Activated naive CD4-positive, alpha-beta T cell treated with anti-CD3 and anti-CD28 coated beads, Interleukin-2, amount 50 U/mL, for 72 hours (primary cell): ENCODE data around the gene ATG4C. TPM values are rescaled to one million over a fixed set of nuclear protein-coding genes. Genes with fewer than 3 reads are reported as not detected.
"Not testable (repeated sequence)": the region's sequence is repeated elsewhere in the genome, so short reads cannot be mapped to it uniquely, and the experiment has no call there.

Experiments
- ATAC-seq, 2 donors: fragments of 150-1000 bp; cut with Tn5 transposase; 2 replicates each; pipeline ENCODE4 v1.10.0; 2021; ENCODE audit warnings: mild to moderate bottlenecking in 2 of 2, moderate library complexity in 2 of 2
- DNase-seq, 2 donors: peaks; one replicate each; pipeline ENCODE4 v3.0.0; 2021 to 2022; ENCODE audit warnings: low spot score in 2 of 2
- H3K27ac Mint-ChIP-seq, 2 donors: one replicate each; pipeline ENCODE4 v1.8.0; 2022; ENCODE audit warnings: mild to moderate bottlenecking in 2 of 2, mixed read lengths in 2 of 2
- H3K36me3 Mint-ChIP-seq, 2 donors: one replicate each; pipeline ENCODE4 v1.8.0; 2022; ENCODE audit warnings: mixed read lengths in 2 of 2
- H3K9me3 Mint-ChIP-seq, 2 donors: one replicate each; pipeline ENCODE4 v1.8.0; 2022; ENCODE audit warnings: mixed read lengths in 2 of 2
- total RNA-seq, 2 donors: library from RNA; stranded (reverse); gene quantifications; one replicate each; pipeline ENCODE4 v1.2.3, GENCODE V29; 2022

The ATG4C gene
- total RNA-seq: 10 to 100 TPM; 11.5 to 18.9 TPM

GRCh38 chr1:62783736-62784508 lies at the start of gene ATG4C:
ATG4C (plus strand) TSS chr1:62784132; CDS start chr1:62803787, 19,655 bp downstream.
- peak; percentile 84 to 93 for DNase-seq
- no peak within 1 kb of the TSS for H3K27ac Mint-ChIP-seq

GRCh38 chr1:62735491-62736171 lies 48.3 kb upstream of the ATG4C start:
- Mint-ChIP-seq H3K27ac (peak overlapping the region in 1 of 2 donors; percentile 11), H3K9me3 (no peaks in the 10 kb centered on the region), H3K36me3 (peaks cover 0 to 4% of the 10 kb centered on the region in 2 donors)
- ATAC-seq (no peak), DNase-seq (no peak)

More at GRCh38 chr1:62783736-62784508, at the start of gene ATG4C:
- peak; percentile 97 to 98 for ATAC-seq
- H3K36me3 Mint-ChIP-seq: no peaks in the 10 kb centered on the region
- no peaks in the 10 kb centered on the region for H3K9me3 Mint-ChIP-seq

- DNase-seq, H3K36me3 Mint-ChIP-seq, H3K9me3 Mint-ChIP-seq, H3K27ac Mint-ChIP-seq, ATAC-seq: not testable (repeated sequence)
These were observed 43.2 kb upstream of the ATG4C start for GRCh38 chr1:62740701-62741100.

GRCh38 chr1:62744611-62745577 lies 39.0 kb upstream of the ATG4C start:
- no peak for DNase-seq
- no peaks in the 10 kb centered on the region for H3K9me3 Mint-ChIP-seq
- peaks cover 0 to under 1% of the 10 kb centered on the region in 2 donors for H3K36me3 Mint-ChIP-seq
- ATAC-seq: no peak
- no peak overlapping the region for H3K27ac Mint-ChIP-seq

- Mint-ChIP-seq H3K9me3 (no peaks in the 10 kb centered on the region), H3K36me3 (no peaks in the 10 kb centered on the region), H3K27ac (no peak overlapping the region)
- ATAC-seq (no peak), DNase-seq (no peak)
These were observed 37.7 kb upstream of the ATG4C start for GRCh38 chr1:62746086-62746808.

- no peak for DNase-seq
- H3K9me3 Mint-ChIP-seq: no peaks in the 10 kb centered on the region
These were observed 37.2 kb upstream of the ATG4C start for GRCh38 chr1:62746809-62747138.

GRCh38 chr1:62753031-62753965 lies 30.6 kb upstream of the ATG4C start:
- no peaks in the 10 kb centered on the region for H3K9me3 Mint-ChIP-seq
- ATAC-seq (no peak), DNase-seq (no peak)
- H3K36me3 Mint-ChIP-seq: no peaks in the 10 kb centered on the region
- no peak overlapping the region for H3K27ac Mint-ChIP-seq

More at GRCh38 chr1:62746809-62747138, 37.2 kb upstream of the ATG4C start:
- Mint-ChIP-seq H3K27ac (no peak overlapping the region), H3K36me3 (no peaks in the 10 kb centered on the region)
- no peak for ATAC-seq

GRCh38 chr1:62754938-62755337 lies 29.0 kb upstream of the ATG4C start:
- H3K27ac Mint-ChIP-seq, H3K9me3 Mint-ChIP-seq, ATAC-seq, DNase-seq, H3K36me3 Mint-ChIP-seq: not testable (repeated sequence)

GRCh38 chr1:62756255-62756884 lies 27.6 kb upstream of the ATG4C start:
- ATAC-seq: not testable (repeated sequence)

GRCh38 chr1:62759232-62759875 lies 24.6 kb upstream of the ATG4C start:
- not testable (repeated sequence) for ATAC-seq, H3K36me3 Mint-ChIP-seq, DNase-seq, H3K9me3 Mint-ChIP-seq
- peak overlapping the region in 1 of 2 donors; percentile 21 for H3K27ac Mint-ChIP-seq

More at GRCh38 chr1:62756255-62756884, 27.6 kb upstream of the ATG4C start:
- H3K9me3 Mint-ChIP-seq, H3K36me3 Mint-ChIP-seq, H3K27ac Mint-ChIP-seq, DNase-seq: not testable (repeated sequence)

GRCh38 chr1:62760021-62760782 lies 23.7 kb upstream of the ATG4C start:
- not testable (repeated sequence) for H3K27ac Mint-ChIP-seq, H3K9me3 Mint-ChIP-seq, DNase-seq, ATAC-seq, H3K36me3 Mint-ChIP-seq

- not testable (repeated sequence) for ATAC-seq, H3K9me3 Mint-ChIP-seq, DNase-seq, H3K36me3 Mint-ChIP-seq, H3K27ac Mint-ChIP-seq
These were observed 22.6 kb upstream of the ATG4C start for GRCh38 chr1:62761223-62761870.

GRCh38 chr1:62762027-62762426 lies 21.9 kb upstream of the ATG4C start:
- not testable (repeated sequence) for H3K9me3 Mint-ChIP-seq, DNase-seq

More at GRCh38 chr1:62762027-62762426, 21.9 kb upstream of the ATG4C start:
- not testable (repeated sequence) for H3K27ac Mint-ChIP-seq, ATAC-seq, H3K36me3 Mint-ChIP-seq
